ENCODE results near the gene PABPN1L. TPM values are rescaled to one million over a fixed set of nuclear protein-coding genes. Genes with fewer than 3 reads are reported as not detected.
A peak's percentile ranks its signal among the peaks of the same experiment; 100 is the strongest.

The PABPN1L gene
- polyA plus RNA-seq, 6 donors from 2014 or later = not detected

GRCh38 chr16:88877564-88878289 is 11.3 kb upstream of the PABPN1L start:
- no peak overlapping the region for H3K4me3 Mint-ChIP-seq
- H3K9me3 Mint-ChIP-seq = peaks cover 0 to 1% (median 0%) of the 10 kb centered on the region in 7 donors
- peaks cover 6 to 7% (median 6%) of the 10 kb centered on the region in 3 donors for H3K4me1 Mint-ChIP-seq
- H3K27ac Mint-ChIP-seq = no peak overlapping the region
- ATAC-seq (ENCODE audit: low read depth in 2 of 2) (no peak), DNase-seq (no peak)
- peaks cover 0 to 16% of the 10 kb centered on the region in 2 donors for H3K36me3 Mint-ChIP-seq
- no peaks in the 10 kb centered on the region for H3K27me3 Mint-ChIP-seq

DNA sequence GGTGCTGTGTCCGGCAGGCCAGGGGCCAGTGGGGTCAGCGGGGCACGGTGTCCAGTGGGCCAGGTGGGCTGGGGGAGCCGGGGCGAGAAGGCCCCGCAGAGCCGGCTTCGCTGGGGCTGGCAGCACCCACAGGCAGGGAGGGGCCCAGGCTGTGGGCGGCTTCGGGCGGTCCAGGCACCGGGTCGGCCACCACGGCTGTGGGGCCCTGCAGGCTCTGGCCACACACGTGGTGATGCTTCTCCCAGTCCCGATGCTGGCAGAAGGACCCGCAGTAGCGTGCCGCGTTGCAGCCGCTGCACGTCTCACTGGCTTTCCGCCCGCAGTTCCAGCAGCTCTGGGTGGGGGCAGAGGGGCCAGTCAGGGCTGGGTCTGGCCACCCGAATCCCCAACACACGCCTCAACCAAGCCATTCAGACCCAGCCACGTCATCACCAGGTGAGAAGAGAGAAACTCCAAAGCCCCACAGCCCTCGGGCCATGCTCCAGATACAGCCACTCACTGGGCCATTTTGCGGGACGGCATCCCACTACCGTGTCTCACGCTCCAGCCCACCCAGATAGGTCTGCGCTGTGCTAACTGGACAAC is 10.6 kb upstream of the PABPN1L start:
- Mint-ChIP-seq H3K27me3 (no peaks in the 10 kb centered on the region), H3K27ac (peak overlapping the region in 1 of 6 donors; percentile 86), H3K36me3 (peaks cover 0 to 16% of the 10 kb centered on the region in 2 donors), H3K4me1 (peaks cover under 1 to 2% (median 2%) of the 10 kb centered on the region in 3 donors), H3K9me3 (peaks cover 0 to 1% (median 0%) of the 10 kb centered on the region in 7 donors), H3K4me3 (no peak overlapping the region)
- ATAC-seq (ENCODE audit: low read depth in 2 of 2) (no peak), DNase-seq (no peak)

- no peak for ATAC-seq (ENCODE audit: low read depth in 2 of 2)
- peaks cover 0 to 16% of the 10 kb centered on the region in 2 donors for H3K36me3 Mint-ChIP-seq
Observed at GRCh38 chr16:88875703-88876234, 9.3 kb upstream of the PABPN1L start.

GRCh38 chr16:88874938-88875599 is 8.6 kb upstream of the PABPN1L start:
- DNase-seq = no peak
- Mint-ChIP-seq H3K4me3 (no peak overlapping the region), H3K9me3 (peaks cover 0 to 1% (median 0%) of the 10 kb centered on the region in 7 donors), H3K4me1 (peaks cover 9 to 12% (median 11%) of the 10 kb centered on the region in 3 donors), H3K27me3 (peaks cover 0 to 10% (median 8%) of the 10 kb centered on the region in 3 donors), H3K36me3 (peaks cover 0 to 16% of the 10 kb centered on the region in 2 donors), H3K27ac (peak overlapping the region in 1 of 6 donors; percentile 74)
- no peak for ATAC-seq (ENCODE audit: low read depth in 2 of 2)

More at GRCh38 chr16:88875703-88876234, 9.3 kb upstream of the PABPN1L start:
- H3K4me3 Mint-ChIP-seq = no peak overlapping the region
- H3K9me3 Mint-ChIP-seq = peaks cover 0 to 1% (median 0%) of the 10 kb centered on the region in 7 donors
- peaks cover 0 to 5% (median 4%) of the 10 kb centered on the region in 3 donors for H3K27me3 Mint-ChIP-seq
- peak overlapping the region in 1 of 6 donors; percentile 95 for H3K27ac Mint-ChIP-seq
- DNase-seq = no peak
- peaks cover 6 to 7% (median 6%) of the 10 kb centered on the region in 3 donors for H3K4me1 Mint-ChIP-seq

DNA sequence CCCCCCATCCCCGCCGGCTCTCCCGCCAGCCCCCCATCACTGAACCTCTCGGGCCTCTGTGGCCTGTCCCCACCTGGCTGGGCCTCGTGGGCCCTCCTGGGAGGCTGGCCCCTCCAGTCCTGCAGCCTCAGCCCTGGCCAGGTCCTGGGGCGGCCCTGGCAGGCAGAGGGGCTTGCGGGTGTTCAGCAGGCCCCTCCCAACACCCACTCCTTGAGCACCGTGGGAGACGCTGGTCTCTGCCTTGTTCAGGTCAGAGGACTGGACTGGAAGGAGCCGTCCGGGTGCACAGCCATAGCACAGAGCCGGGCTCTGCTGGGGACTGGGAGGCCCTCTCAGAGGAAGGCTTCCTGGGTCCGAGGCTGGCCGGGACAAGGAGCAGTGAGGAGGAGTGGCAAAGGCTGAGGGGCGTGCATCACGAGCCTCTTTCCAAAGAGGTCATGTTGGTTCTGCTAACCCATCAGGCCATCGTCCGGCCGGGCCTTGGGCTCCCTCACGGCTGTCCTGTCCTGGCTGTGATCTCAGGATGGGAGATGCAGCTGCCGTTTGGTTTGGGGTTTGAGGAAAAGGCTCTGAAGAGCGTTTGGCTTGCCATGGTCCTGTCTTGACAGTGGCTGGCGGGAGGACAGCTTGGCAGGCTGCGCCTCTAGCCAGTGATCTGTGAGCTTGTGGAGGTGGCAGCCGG is 6.3 kb upstream of the PABPN1L start:
- no peak for DNase-seq
- Mint-ChIP-seq H3K27me3 (peaks cover 0 to 25% (median 8%) of the 10 kb centered on the region in 3 donors), H3K36me3 (peaks cover 0 to 16% of the 10 kb centered on the region in 2 donors), H3K4me3 (no peak overlapping the region), H3K4me1 (peaks cover 9 to 12% (median 11%) of the 10 kb centered on the region in 3 donors), H3K27ac (peak overlapping the region in 2 of 6 donors; percentile 11 to 67), H3K9me3 (peaks cover 0 to 1% (median 0%) of the 10 kb centered on the region in 7 donors)
- no peak for ATAC-seq (ENCODE audit: low read depth in 2 of 2)

DNA sequence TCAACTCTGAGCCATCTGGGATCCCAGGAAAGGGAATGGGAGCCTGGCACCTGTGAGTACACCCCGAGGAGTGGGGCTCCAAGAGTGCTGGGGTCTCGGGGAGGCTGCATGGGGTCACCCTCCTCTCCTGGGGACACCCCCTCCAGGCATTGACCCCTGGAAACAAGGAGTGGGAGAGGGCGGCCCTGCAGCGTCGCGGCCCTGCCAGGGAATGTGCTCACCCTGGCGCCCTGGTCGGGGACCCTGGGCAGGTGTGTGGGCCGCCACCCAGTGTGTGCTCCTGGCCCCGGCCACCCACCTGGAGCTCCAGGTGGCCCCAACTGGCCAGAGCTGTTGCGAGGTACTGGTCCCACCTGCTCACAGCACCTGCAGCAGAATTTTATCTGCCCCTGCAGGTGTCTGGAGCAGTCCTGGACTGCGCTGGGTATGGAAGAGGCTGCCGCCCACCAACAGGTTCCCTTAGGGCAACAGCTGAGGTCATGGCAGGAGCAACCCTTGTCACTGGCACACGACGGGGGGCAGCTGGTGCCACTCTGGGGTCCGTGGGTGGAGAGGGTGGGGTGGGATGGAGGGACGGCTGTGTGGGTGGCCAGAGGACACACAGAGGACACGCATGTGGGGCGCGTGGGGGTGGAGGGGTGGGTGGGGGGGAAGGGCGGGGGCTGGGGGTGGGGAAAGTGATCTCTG is 5.4 kb upstream of the PABPN1L start:
- peak overlapping the region in 2 of 8 donors; percentile 57 to 61 for H3K4me3 Mint-ChIP-seq
- H3K27ac Mint-ChIP-seq = peak overlapping the region in 3 of 6 donors; percentile 63 to 78 (median 66)
- H3K4me1 Mint-ChIP-seq = peaks cover 9 to 12% (median 11%) of the 10 kb centered on the region in 3 donors
- H3K36me3 Mint-ChIP-seq = peaks cover 0 to 16% of the 10 kb centered on the region in 2 donors
- H3K27me3 Mint-ChIP-seq = peaks cover 0 to 25% (median 8%) of the 10 kb centered on the region in 3 donors
- ATAC-seq (ENCODE audit: low read depth in 2 of 2) = no peak
- peaks cover 0 to 1% (median 0%) of the 10 kb centered on the region in 7 donors for H3K9me3 Mint-ChIP-seq
- no peak for DNase-seq

DNA sequence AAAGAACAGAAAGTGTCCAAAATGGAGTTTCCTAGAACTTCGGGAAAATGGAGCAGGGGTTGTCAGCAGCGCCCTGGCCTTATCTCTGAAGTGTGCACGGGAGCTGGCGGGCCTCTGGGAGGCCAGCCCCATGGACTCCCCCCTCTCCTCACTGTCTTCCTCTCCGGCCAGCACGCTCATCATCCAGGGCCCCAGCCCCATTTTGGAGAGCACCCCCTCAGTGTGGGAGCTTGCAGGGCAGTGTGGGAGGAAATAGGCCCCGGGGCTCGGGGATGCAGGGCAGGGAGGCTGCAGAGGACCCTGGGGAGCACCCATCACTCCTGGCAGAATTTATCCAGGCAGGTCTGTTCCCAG is 4.9 kb upstream of the PABPN1L start:
- H3K4me3 Mint-ChIP-seq = peak overlapping the region in 7 of 8 donors; percentile 7 to 76 (median 57)
- H3K36me3 Mint-ChIP-seq = peaks cover 0 to 12% of the 10 kb centered on the region in 2 donors
- H3K27ac Mint-ChIP-seq = peak overlapping the region in 4 of 6 donors; percentile 60 to 78 (median 66)

GRCh38 chr16:88870608-88871348 is 4.3 kb upstream of the PABPN1L start:
- peak overlapping the region in 7 of 8 donors; percentile 20 to 76 (median 57) for H3K4me3 Mint-ChIP-seq
- DNase-seq = peak; percentile 29
- H3K27ac Mint-ChIP-seq = peak overlapping the region in 5 of 6 donors; percentile 24 to 78 (median 66)
- peaks cover 9 to 12% (median 11%) of the 10 kb centered on the region in 3 donors for H3K4me1 Mint-ChIP-seq
- peaks cover 0 to 25% (median 8%) of the 10 kb centered on the region in 3 donors for H3K27me3 Mint-ChIP-seq
- peak; percentile 68 to 69 for ATAC-seq (ENCODE audit: low read depth in 2 of 2)
- peaks cover 0 to under 1% (median 0%) of the 10 kb centered on the region in 7 donors for H3K9me3 Mint-ChIP-seq
- peaks cover 0 to 6% of the 10 kb centered on the region in 2 donors for H3K36me3 Mint-ChIP-seq

More for the DNA sequence above, 4.9 kb upstream of the PABPN1L start:
- H3K9me3 Mint-ChIP-seq = peaks cover 0 to 1% (median 0%) of the 10 kb centered on the region in 7 donors
- peak in 1 of 2 donors; percentile 8 for ATAC-seq (ENCODE audit: low read depth in 2 of 2)
- H3K27me3 Mint-ChIP-seq = peaks cover 0 to 25% (median 8%) of the 10 kb centered on the region in 3 donors
- peaks cover 9 to 12% (median 11%) of the 10 kb centered on the region in 3 donors for H3K4me1 Mint-ChIP-seq
- no peak for DNase-seq

DNA sequence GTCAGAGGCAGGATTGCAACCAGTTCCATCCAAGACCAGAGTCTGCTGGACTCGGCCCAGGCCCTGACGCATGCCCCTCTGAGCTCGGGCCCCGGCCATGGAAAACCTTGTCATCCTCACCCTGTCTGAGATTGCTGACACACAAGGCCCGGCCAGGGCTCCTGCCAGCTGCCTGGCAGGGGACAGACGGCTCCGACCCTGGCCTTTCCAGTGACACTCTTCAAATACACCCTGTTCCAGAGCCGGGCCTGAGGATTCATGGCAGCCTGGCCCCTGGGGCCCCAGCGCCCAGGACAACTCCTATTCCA is 3.2 kb upstream of the PABPN1L start:
- H3K27ac Mint-ChIP-seq = no peak overlapping the region
- DNase-seq (no peak), ATAC-seq (ENCODE audit: low read depth in 2 of 2) (no peak)
- H3K36me3 Mint-ChIP-seq = no peaks in the 10 kb centered on the region
- peaks cover 0 to 25% (median 8%) of the 10 kb centered on the region in 3 donors for H3K27me3 Mint-ChIP-seq
- H3K4me1 Mint-ChIP-seq = peaks cover 9 to 12% (median 10%) of the 10 kb centered on the region in 3 donors
- no peaks in the 10 kb centered on the region for H3K9me3 Mint-ChIP-seq
- H3K4me3 Mint-ChIP-seq = no peak overlapping the region

DNA sequence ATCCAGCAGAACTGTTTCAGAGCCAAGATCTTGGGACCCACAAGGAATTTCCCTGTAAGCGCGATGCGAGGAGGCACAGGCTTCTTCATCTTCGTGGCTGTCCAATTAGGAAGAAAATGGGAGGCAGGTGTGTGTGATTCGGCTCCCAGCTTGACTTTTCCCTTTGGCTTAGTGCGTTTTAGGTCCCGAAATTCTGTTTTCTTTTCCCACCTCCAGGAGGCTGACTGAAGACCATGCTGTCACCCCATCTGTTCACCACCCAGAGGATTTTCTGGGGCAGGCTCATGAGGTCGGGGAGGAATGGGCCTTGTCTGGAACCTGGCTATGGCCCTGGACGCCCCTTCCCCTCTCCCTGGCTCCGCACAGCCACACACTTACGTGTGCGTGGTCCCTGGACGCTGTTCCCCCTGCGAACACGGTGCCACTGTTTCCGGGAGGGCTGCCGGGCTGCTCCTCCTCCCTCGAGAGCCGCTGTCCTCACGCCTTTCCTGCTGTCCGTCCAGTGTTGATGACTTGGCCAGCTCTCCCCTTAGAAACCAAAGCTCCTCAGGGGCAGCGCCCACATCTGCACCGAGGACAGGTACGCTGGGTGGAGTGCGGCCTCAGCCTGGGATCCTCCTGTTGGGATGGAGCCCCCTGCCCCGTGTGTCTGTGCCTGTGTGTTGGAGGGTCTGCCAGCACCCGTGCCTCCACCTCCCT is 2.7 kb upstream of the PABPN1L start:
- ATAC-seq (ENCODE audit: low read depth in 2 of 2) = no peak
- H3K27me3 Mint-ChIP-seq = peaks cover 0 to 25% (median 8%) of the 10 kb centered on the region in 3 donors

GRCh38 chr16:88867581-88868246 is 1.3 kb upstream of the PABPN1L start:
- ATAC-seq (ENCODE audit: low read depth in 2 of 2) (no peak), DNase-seq (no peak)
- peak overlapping the region in 1 of 6 donors; percentile 20 for H3K27ac Mint-ChIP-seq
- H3K4me3 Mint-ChIP-seq = no peak overlapping the region
- H3K4me1 Mint-ChIP-seq = peaks cover 9 to 12% (median 10%) of the 10 kb centered on the region in 3 donors
- peaks cover 0 to 25% (median 8%) of the 10 kb centered on the region in 3 donors for H3K27me3 Mint-ChIP-seq
- H3K36me3 Mint-ChIP-seq = no peaks in the 10 kb centered on the region
- H3K9me3 Mint-ChIP-seq = no peaks in the 10 kb centered on the region

More for the DNA sequence above, 2.7 kb upstream of the PABPN1L start:
- no peak overlapping the region for H3K4me3 Mint-ChIP-seq
- peaks cover 9 to 12% (median 10%) of the 10 kb centered on the region in 3 donors for H3K4me1 Mint-ChIP-seq
- no peaks in the 10 kb centered on the region for H3K9me3 Mint-ChIP-seq
- H3K27ac Mint-ChIP-seq = peak overlapping the region in 1 of 6 donors; percentile 12
- no peak for DNase-seq
- no peaks in the 10 kb centered on the region for H3K36me3 Mint-ChIP-seq
